NCI-H82 treated with DMSO at 0.1 percent for 48 hours (cell line): ENCODE results near the gene ARHGEF3.

ENCODE experiments used
- DNase-seq: peaks from one replicate; lab custom pipeline; 2025; ENCODE audit not compliant: unreplicated experiment; lab: John Stamatoyannopoulos, UW

Gene ARHGEF3

GRCh38 chr3:56688191-56688590 lies 113.6 kb downstream of the ARHGEF3 start:
- no peak for DNase-seq

GRCh38 chr3:56684029-56684428 lies 117.7 kb downstream of the ARHGEF3 start:
- no peak for DNase-seq

GRCh38 chr3:56683122-56683817 lies 118.5 kb downstream of the ARHGEF3 start, which contains the start of gene TASOR:
Gene TASOR (minus strand): TSS chr3:56683265. CDS start chr3:56683006, 259 bp downstream.
- DNase-seq: peak; percentile 1

- DNase-seq: peak; percentile 22
These were observed 119.2 kb downstream of the ARHGEF3 start for GRCh38 chr3:56682462-56683121.

GRCh38 chr3:56681984-56682461 lies 119.7 kb downstream of the ARHGEF3 start:
- DNase-seq: peak; percentile 25

- DNase-seq: no peak
These were observed 121.6 kb downstream of the ARHGEF3 start for GRCh38 chr3:56680054-56680580.
